Measurements from ENCODE around the gene JPH4.
"Not testable (repeated sequence)": the region's sequence is repeated elsewhere in the genome, so short reads cannot be mapped to it uniquely, and the experiment has no call there.

JPH4 gene

GRCh38 chr14:23618415-23618988, 39.9 kb upstream of the JPH4 start:
- H3K9me3 ChIP-seq, result peaks cover 9% of the 10 kb centered on the region
- H3K27ac ChIP-seq, result no peak overlapping the region
- no peak for TF ChIP-seq Cebpa-rat (IDR thresholded peaks at IDR 0.05)
- H3K4me2 ChIP-seq, result no peak overlapping the region
- no peak overlapping the region for H3K9ac ChIP-seq
- H3K4me1 ChIP-seq, result no peaks in the 10 kb centered on the region
- H4K20me1 ChIP-seq, result no peaks in the 10 kb centered on the region
- H3K36me3 ChIP-seq, result no peaks in the 10 kb centered on the region
- no peaks in the 10 kb centered on the region for H3K27me3 ChIP-seq
- H3K4me3 ChIP-seq, result no peak overlapping the region

- no peaks in the 10 kb centered on the region for H4K20me1 ChIP-seq
- H3K9ac ChIP-seq, result no peak overlapping the region
- H3K4me3 ChIP-seq, result no peak overlapping the region
- H3K27me3 ChIP-seq, result no peaks in the 10 kb centered on the region
- H3K27ac ChIP-seq, result no peak overlapping the region
- H3K36me3 ChIP-seq, result no peaks in the 10 kb centered on the region
- no peak for TF ChIP-seq Cebpa-rat (IDR thresholded peaks at IDR 0.05)
- H3K4me1 ChIP-seq, result no peaks in the 10 kb centered on the region
- H3K9me3 ChIP-seq, result 0 out of 2 replicates have a peak, but pooled peaks cover under 1% of the 10 kb centered on the region
- no peak overlapping the region for H3K4me2 ChIP-seq
These were observed 38.9 kb upstream of the JPH4 start for GRCh38 chr14:23617539-23617938.

GRCh38 chr14:23615856-23616255, 37.3 kb upstream of the JPH4 start:
- Histone ChIP-seq H3K27me3 (no peaks in the 10 kb centered on the region), H3K4me2 (no peak overlapping the region), H3K4me1 (peaks cover 7% of the 10 kb centered on the region), H3K4me3 (no peak overlapping the region), H3K27ac (no peak overlapping the region), H3K36me3 (no peaks in the 10 kb centered on the region), H3K9me3 (no peaks in the 10 kb centered on the region), H3K9ac (no peak overlapping the region), H4K20me1 (no peaks in the 10 kb centered on the region)
- TF ChIP-seq Cebpa-rat (IDR thresholded peaks at IDR 0.05), result no peak

- Histone ChIP-seq H3K4me3 (no peak overlapping the region), H3K27ac (no peak overlapping the region), H3K9me3 (peaks cover 7% of the 10 kb centered on the region)
These were observed 35.8 kb upstream of the JPH4 start for GRCh38 chr14:23614395-23614828.

GRCh38 chr14:23613242-23614070, 34.9 kb upstream of the JPH4 start:
- no peak for TF ChIP-seq Cebpa-rat (IDR thresholded peaks at IDR 0.05)
- Histone ChIP-seq H3K9me3 (peaks cover 17% of the 10 kb centered on the region), H3K4me1 (peaks cover 21% of the 10 kb centered on the region), H3K36me3 (no peaks in the 10 kb centered on the region), H4K20me1 (no peaks in the 10 kb centered on the region), H3K4me3 (no peak overlapping the region), H3K4me2 (no peak overlapping the region), H3K27ac (no peak overlapping the region), H3K9ac (no peak overlapping the region), H3K27me3 (no peaks in the 10 kb centered on the region)

More at GRCh38 chr14:23614395-23614828, 35.8 kb upstream of the JPH4 start:
- peaks cover 21% of the 10 kb centered on the region for H3K4me1 ChIP-seq
- H3K36me3 ChIP-seq, result no peaks in the 10 kb centered on the region
- no peak for TF ChIP-seq Cebpa-rat (IDR thresholded peaks at IDR 0.05)
- H3K4me2 ChIP-seq, result no peak overlapping the region
- no peak overlapping the region for H3K9ac ChIP-seq
- no peaks in the 10 kb centered on the region for H3K27me3 ChIP-seq
- H4K20me1 ChIP-seq, result no peaks in the 10 kb centered on the region

DNA sequence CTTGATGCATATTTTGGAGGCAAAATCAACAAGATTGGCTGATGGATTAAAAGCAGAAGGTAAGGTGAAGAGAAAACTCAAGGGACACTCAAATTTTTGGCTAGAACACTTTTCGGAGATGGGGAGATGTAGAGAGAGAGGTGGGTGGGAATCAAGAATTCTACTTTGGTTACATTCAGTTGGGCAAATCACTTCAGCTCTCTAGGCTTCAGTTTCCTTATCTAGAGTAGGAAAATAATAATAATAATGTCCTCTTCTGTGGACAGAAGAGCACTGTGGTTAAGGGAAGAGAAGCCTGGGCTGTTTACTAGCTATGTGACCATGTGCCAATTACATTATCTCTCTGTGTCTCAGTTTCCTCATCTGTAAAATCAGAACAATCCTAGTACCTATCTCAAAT, 34.2 kb upstream of the JPH4 start:
- no peaks in the 10 kb centered on the region for H3K36me3 ChIP-seq
- no peaks in the 10 kb centered on the region for H4K20me1 ChIP-seq
- H3K27ac ChIP-seq, result no peak overlapping the region
- H3K4me2 ChIP-seq, result no peak overlapping the region
- peaks cover 23% of the 10 kb centered on the region for H3K9me3 ChIP-seq
- peaks cover 21% of the 10 kb centered on the region for H3K4me1 ChIP-seq
- no peak overlapping the region for H3K4me3 ChIP-seq
- no peak for TF ChIP-seq Cebpa-rat (IDR thresholded peaks at IDR 0.05)
- no peaks in the 10 kb centered on the region for H3K27me3 ChIP-seq
- no peak overlapping the region for H3K9ac ChIP-seq

GRCh38 chr14:23612354-23612732, 33.8 kb upstream of the JPH4 start:
- Histone ChIP-seq H3K9me3 (peaks cover 24% of the 10 kb centered on the region), H3K9ac (no peak overlapping the region), H3K4me2 (no peak overlapping the region), H3K27me3 (no peaks in the 10 kb centered on the region), H3K4me1 (peaks cover 21% of the 10 kb centered on the region), H3K36me3 (no peaks in the 10 kb centered on the region), H3K4me3 (no peak overlapping the region), H4K20me1 (no peaks in the 10 kb centered on the region), H3K27ac (no peak overlapping the region)
- no peak for TF ChIP-seq Cebpa-rat (IDR thresholded peaks at IDR 0.05)

- Histone ChIP-seq H3K36me3 (no peaks in the 10 kb centered on the region), H3K27ac (peak overlapping the region; percentile 64), H4K20me1 (no peaks in the 10 kb centered on the region), H3K4me1 (peaks cover 21% of the 10 kb centered on the region), H3K9ac (peak overlapping the region; percentile 9; the same call in 1 of the 2 replicates), H3K4me3 (no peak overlapping the region), H3K27me3 (no peaks in the 10 kb centered on the region), H3K4me2 (peak overlapping the region; percentile 68), H3K9me3 (peaks cover 24% of the 10 kb centered on the region)
- TF ChIP-seq Cebpa-rat (IDR thresholded peaks at IDR 0.05), result no peak
These were observed 32.3 kb upstream of the JPH4 start for GRCh38 chr14:23610815-23611289.

GRCh38 chr14:23610090-23610814, 31.7 kb upstream of the JPH4 start:
- Histone ChIP-seq H3K4me3 (peak overlapping the region; percentile 41; the same call in 1 of the 2 replicates), H4K20me1 (no peaks in the 10 kb centered on the region), H3K4me1 (peaks cover 21% of the 10 kb centered on the region), H3K9ac (peak overlapping the region; percentile 9), H3K27ac (peak overlapping the region; percentile 64), H3K9me3 (peaks cover 24% of the 10 kb centered on the region), H3K4me2 (peak overlapping the region; percentile 68), H3K27me3 (no peaks in the 10 kb centered on the region), H3K36me3 (no peaks in the 10 kb centered on the region)
- no peak for TF ChIP-seq Cebpa-rat (IDR thresholded peaks at IDR 0.05)

DNA sequence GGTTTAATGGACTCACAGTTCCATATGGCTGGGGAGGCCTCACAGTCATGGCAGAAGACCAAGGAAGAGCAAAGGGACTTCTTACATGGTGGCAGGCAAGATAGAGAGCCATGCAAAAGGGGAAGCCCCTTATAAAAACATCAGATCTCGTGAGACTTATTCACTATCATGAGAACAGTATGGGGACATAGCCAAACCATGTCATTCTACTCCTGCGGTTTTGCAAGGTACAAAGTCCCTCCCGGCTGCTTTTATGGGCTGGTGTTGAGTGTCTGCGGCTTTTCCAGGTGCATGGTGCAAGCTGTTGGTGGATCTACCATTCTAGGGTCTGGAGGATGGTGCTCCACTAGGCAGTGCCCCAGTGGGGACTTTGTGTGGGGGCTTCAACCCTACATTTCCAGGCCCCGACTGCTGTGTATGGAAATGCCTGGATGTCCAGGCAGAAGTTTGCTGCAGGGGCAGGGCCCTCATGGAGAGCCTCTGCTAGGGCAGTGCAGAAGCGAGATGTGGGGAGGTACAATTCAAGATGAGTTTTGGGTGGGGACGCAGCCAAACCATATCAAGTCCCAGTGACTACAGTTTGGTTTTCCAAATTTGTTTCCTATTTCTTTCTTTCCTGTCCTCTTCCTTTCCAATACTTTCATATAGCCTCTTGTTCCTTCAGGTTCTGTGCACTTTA, 31.0 kb upstream of the JPH4 start:
- H3K4me3 ChIP-seq, result peak overlapping the region; percentile 41; the same call in 1 of the 2 replicates
- peaks cover 24% of the 10 kb centered on the region for H3K9me3 ChIP-seq
- not testable (repeated sequence) for H3K27me3 ChIP-seq, H4K20me1 ChIP-seq, H3K9ac ChIP-seq, H3K36me3 ChIP-seq
- H3K27ac ChIP-seq, result peak overlapping the region; percentile 64
- H3K4me2 ChIP-seq, result peak overlapping the region; percentile 68
- H3K4me1 ChIP-seq, result peaks cover 21% of the 10 kb centered on the region
